GM04503 (cell line): ENCODE results near the gene ADAMTS3.
"Not testable (repeated sequence)": the region's sequence is repeated elsewhere in the genome, so short reads cannot be mapped to it uniquely, and the experiment has no call there.

Experiments
- DNase-seq: peaks from one replicate; pipeline ENCODE4 v3.0.0-alpha.2; 2012; ENCODE audit warnings: low read depth

ADAMTS3 gene

DNA sequence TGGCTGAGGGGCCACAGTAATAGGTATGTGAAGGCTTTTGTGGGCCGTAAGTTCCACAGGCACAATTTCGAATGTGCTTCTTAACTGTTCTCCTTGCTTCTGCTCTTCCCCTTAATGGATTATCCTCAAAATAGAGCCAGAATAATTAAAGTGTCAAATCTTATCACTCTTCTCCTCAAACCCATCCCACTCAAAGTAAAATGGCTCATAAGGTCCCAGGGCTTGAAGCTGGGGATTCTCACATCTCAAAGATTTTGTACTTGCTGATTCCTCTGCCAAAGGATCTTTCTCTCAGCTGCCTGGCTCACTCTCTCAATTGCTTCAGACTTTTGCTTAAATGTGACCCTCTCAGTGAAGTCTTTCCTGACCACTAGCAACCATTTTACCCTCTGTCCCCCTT, 16.6 kb downstream of the ADAMTS3 start:
- DNase-seq: no peak

DNA sequence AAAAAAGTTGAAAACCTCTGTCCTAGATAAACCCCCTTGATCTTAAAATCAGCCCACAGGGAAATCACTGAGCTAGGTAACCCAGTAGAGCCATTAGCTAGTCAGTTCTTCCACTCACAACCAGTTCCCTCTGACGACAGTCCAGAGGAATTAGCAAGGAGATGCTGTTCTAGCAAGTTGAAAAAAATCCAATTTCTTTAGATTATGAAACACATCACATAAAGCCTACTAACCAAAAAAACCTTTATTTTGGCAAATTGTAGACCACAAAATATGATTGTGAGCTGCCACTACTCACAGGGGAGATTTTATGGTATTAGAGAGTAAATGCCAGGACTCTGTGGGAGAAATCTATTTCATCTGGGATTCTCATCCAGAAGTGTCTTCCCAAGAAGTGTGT, 22.6 kb downstream of the ADAMTS3 start:
- DNase-seq: no peak

DNA sequence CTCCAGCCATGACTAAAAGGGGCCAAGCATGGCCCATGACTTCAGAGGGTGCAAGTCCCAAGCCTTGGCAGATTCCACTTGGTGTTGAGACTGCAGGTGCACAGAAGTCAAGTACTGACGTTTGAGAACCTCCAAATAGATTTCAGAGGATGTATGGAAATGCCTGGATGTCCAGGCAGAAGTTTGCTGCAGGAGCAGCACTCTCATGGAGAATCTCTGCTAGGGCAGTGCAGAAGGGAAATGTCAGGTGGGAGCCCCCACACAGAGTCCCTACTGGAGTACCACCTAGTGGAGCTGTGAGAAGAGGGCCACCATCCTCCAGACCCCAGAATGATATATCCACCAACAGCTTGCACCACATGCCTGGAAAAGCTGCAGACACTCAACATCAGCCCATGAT, 28.3 kb downstream of the ADAMTS3 start:
- not testable (repeated sequence) for DNase-seq

DNA sequence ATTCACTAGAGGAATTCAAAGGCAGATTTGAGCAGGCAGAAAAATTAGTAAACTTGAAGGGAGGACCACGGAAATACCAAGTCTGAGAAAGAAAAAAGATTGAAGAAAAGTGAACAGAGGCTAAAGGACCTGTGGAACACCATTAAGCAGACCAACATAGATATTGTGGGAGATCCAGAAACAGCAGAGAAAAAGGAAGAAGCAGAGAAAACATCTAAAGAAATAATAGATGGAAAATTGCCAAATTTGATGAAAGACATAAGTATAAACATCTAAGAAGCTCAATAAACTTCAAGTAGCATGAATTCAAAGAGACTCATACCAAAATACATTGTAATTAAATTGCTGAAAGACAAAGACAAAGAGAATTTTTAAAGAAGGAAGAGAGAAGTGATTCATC, 31.0 kb downstream of the ADAMTS3 start:
- no peak for DNase-seq

DNA sequence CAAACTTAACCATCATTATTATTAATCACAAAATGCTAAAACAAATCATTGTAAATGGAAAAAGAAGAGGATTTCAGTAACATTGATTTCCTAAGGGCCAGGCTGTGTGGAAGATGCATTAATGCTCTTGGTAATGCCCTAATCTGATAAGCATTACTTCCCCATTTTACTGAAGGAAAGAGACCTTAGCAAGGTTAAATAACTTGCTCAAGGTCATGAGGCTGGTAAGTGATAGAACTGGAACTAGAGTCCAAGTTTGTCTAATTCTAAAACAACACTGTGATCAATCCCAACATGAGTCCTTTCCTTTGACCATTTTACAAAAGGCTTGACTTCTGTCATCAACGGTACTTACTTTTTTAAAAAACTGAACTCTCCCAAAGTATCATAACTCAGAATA, 32.6 kb downstream of the ADAMTS3 start:
- DNase-seq: no peak

DNA sequence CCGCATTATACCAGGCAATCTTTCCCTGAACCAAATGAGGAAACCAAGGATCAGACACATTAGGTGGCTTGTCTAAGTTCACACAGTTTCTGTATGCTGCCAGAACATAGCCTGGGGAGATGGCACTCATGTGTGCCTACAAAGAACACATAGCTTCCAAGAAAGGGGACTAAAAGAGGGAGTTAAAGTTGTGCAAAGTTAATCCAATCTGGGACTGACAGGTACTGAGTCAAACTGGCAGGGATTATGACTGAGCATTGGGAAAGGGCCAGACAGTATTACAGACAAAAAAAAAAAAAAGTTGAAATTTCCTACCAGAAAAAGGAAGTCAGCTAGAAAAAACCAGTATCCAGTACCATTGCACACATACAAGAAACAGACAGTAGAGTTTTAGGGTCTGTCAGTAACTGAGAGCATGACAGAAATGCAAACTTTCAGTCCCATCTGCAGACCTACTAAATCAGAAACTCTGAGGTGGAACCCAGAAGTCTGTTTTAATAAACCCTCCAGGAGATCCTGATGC, 37.2 kb downstream of the ADAMTS3 start:
- no peak for DNase-seq

DNA sequence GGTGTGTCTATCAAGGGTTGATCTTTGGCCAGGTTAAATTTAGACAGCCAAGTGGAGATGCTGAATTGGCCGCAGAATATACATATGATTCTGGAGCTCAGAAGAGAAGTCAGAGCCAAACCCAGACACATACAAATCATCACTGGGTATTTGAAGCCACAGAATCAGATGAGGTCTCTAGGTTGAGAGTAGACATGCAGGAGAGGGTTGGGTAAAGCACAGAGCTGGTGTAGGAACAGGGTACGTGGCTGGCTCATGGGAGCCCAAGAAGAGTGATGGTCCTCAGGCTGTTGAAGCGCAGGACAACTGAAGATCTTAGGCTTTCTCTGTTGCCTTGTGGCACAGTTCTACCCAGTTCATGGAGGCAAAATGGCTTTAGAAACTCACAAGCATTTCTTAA, 37.7 kb downstream of the ADAMTS3 start:
- DNase-seq: no peak

DNA sequence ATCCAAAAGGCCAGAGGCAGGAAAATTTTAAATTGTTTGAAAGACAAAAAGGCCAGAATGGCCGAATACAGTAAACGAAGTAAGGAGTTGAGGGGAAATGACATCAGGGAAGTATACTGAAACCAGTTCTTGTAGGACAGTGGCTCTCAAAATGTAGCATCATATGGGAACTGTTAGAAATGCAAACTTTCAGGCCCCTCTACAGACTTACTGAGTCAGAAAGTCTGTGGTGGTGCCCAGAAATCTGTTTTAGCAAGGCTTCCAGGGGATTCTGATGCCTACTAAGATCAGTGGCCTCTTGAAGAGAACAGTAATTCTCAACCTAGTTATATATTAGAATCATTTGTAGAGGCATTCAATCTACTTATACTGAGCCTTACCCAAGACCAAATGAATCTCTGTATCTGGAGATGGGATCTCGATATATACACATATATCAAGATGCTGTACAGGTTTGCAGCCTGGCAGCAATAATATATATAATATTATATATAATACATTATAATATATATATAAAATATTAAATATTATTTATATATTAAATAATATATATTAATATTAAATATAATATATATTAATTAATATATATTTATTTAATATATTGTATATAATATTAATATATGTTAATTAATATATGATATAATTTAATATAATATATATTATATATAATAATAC, 39.7 kb downstream of the ADAMTS3 start:
- no peak for DNase-seq

DNA sequence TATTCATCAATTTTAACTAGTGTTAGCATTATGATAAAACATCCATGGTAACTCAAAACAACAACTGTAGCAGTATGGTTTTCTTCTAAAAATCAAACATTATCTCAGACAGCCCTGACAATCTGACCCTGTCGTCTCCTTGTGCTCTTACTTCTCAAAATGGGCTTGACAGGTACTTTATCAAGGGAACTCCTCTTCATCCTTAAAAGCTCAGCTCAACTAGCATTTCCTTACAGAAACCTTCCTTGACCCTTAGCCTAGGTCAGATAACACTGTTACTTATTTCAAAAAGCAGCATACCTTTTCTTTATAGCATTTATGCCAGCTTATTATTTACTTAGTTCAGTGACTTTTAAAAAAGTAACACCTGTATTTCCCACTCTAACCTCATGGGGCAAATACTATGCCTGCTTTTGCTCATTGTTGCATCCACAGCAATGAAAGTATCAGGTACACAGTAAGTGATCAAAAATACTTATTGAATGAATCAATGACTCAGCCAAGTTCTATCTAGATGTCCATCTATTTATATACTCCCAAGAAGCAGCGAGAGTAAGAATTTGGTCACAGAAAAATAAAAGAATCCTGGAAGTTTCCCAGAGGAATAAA, 41.9 kb downstream of the ADAMTS3 start:
- no peak for DNase-seq

DNA sequence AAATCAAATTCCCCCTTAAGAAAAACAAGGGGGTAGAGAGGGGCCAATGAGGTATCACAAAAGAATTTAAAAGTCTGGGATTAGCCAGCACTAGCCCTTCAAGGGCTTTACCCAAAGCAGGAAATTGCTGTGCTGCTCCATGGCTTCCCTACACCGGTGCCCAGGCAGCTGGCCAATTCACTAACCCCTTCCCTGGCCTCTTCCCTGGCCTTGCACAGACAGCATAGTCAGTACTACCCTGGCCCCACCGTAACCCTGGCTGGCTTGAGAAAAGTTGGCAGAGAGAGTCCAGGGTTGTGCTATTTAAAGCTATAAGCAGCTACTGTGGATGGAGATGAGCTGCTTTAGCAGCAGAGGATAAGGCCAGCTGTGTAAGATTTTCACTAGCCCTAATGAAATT, 43.1 kb downstream of the ADAMTS3 start:
- no peak for DNase-seq

DNA sequence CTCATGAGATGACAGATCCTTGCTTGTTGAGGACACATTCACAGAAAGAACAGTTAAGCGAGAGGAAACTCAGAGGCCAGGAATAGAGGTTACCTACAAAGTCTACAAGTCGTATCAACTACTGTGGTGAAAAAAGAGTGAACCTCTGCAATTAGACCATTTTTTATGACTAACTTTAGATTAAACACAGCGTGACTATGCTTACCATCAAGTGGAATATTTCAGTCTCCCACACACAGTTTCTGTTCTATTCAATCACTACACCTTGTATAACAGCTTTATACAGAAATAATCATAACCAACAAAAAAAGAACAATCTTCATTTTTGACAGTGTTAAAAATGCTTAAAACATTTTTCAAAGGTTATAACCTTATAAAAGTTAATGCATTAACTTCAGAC, 46.6 kb downstream of the ADAMTS3 start:
- no peak for DNase-seq

DNA sequence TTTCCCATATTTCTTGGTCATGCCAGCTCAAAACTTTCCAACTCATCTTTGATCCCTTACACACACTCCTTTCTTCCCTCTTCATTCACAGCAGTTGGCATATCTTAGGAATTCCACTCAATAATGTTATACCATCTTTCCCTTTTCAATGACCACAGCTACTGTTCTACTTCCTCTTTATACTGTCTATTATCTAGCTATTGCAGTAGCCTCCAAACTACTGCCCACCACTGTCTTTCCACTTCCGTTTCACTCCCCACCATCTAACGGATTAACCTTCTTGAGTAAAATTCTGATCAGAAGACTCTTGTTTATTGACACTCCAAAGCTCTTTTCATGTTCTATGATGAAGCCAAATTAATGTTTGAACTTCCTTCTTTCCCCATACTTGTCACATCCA, 55.8 kb downstream of the ADAMTS3 start:
- no peak for DNase-seq

DNA sequence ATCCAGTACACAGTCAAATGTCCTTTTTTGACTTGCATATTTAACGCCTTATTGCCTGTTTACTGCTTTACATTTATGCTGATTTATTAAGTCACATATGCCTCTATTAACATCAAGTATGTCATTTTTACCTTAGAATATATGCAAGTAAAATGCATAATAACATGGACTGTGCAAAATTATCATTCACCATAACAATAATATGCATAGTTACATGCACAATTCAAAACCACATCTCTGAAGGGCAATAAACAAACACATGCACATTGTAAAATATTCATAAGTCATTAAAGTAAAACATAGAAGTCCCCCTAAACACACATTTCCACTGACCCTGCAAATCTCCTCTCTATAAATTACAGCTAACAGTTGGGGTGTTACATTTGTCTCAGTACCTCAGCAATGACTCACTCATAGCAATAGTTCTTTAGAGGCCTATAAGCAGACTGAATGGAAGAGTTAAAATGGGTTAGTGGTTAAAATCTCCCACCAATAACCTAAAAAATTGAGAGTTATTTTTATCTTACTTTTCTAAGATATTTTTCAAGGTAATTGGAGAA, 61.1 kb downstream of the ADAMTS3 start:
- no peak for DNase-seq

DNA sequence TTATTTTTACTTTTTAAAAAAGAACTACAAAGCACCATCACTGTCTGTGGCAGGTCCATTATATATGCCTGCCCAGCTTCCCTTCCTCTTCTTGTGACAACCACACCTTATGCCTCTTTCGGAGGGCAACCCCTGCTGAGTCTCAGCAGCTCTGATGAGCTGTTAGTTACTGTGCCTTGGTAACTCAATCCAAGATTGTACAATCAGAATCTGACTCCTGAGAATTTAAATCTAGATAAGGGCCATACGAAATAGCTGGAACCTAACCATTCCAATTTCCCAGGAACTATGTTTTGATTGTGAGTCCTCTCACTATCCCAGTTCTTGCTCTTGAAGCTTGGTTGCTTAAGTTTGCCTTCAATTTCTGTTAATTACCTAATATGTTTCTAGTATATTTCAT, 61.9 kb downstream of the ADAMTS3 start:
- DNase-seq: no peak

DNA sequence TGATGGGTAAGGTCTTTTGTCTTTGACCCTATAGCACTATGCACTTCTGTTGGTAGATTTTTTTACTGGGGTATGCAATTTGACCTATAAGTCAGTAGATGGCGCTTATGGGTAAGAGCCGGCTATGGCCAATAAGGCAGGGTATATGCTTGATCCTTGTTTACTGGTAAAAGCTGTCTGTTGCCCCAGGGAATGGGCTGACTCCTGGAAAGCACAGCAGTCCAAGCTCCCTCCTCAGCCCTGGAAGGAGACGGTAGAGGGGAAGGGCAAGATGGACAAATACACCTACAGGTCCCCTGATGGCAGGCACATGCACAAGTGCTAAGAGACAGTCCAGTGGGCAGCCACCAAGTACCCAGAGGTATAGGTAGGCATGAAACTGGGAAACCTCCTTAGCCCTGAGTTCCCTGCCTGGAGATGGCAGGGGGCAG, 63.7 kb downstream of the ADAMTS3 start:
- DNase-seq: peak; percentile 6

DNA sequence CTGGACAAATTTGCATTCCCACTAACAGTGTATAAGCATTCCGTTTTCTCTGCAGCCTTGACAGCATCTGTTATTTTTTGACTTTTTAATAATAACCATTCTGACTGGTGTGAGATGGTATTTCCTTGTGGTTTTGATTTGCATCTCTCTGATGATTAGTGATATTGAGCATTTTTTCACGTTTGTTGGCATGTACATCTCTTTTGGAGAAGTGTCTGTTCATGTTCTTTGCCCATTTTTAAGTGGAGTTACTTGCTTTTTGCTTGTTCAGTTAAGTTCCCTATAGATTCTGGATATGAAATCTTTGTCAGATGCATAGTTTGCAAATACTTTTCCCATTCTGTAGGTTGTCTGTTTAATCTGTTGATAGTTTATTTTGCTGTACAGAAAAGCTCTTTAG, 68.8 kb downstream of the ADAMTS3 start:
- DNase-seq: no peak

DNA sequence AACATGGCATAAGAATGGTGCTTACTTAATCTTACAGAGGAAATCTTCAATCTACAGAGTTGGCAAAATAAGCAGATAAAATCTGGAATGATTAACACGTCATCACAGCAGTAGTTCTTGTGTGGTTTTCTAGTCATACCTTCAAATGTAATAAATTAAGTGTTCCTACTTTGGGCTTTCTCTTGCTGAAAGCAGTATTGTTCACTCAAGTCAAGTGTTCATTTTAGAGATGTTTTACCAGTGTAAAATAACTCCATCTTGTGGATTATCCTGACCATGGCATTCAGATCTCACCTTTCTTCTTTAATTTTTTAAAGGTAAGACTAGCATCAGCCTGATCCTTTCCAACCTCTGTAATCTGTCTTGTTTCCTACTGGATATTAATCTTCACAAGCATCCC, 72.9 kb downstream of the ADAMTS3 start:
- no peak for DNase-seq

DNA sequence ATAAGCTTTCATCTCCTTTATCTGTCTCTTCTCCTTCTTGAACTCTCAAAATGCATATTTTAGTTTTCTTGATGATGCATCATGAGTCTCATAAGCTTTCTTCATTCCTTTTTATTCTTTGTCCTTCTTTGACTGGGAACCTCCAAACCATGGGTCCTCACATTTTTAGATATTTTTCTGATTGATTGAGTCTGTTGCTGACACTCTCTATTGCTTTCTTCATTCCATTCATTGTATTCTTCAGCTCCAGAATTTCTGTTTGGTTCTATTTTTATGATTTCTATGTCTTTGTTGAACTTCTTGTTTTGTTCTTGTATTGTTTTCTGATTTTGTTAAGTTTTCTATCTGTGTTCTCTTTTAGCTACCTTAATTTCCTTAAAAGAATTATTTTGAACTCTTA, 74.9 kb downstream of the ADAMTS3 start:
- DNase-seq: no peak

DNA sequence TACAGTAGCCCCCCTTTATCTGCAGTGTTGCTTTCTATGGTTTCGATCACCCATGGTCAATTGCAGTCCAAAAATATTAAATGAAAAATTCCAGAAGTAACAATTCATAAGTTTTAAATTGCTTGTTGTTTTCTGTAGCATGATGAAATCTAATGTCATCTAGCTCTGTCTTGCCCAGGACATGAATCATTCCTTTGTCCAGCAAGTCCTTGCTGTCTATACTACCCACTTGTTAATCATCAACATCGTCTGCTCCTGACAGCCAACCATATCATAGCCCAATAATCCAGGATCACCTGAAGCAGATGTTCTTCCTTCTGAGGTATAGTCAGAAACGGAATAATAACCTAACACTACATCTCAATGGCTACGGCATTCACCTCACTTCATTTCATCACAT, 79.8 kb downstream of the ADAMTS3 start:
- DNase-seq: no peak

DNA sequence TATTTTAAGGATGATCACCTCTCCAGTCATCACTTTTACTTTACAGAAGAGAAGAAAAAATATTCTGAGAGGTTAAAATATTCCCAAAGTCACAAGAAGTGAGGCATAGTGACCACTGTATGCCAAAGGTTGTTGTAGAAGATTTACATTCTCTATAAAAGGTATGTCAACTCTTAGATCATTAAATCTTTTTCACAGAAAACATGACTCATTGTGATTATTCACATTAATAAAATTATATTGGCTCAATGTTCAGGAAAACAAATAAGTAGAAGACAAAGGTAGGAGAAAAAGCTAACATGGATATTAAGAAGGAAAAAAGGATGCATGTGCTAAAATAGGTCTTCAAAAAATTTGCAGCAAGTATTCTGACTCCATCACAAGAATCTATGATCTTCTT, 82.0 kb downstream of the ADAMTS3 start:
- no peak for DNase-seq

DNA sequence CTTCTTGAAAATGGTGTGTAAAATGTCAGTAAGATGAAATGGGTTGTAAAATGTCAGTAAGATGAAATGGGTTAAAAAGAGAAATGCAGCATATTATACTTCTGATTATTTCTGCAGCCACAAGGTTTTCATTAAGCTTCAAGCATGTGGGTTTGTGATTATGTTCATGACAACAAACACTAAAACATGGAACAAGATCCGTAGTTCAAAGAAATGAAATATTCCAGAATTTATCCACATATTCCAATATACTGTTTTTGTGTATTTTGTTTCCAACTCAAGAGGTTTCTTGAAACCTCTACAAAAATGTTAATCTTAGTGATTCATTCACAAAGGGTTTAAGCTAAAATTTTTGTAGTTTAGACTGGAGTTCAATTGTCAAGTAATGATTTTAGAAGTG, 84.0 kb downstream of the ADAMTS3 start:
- DNase-seq: no peak

DNA sequence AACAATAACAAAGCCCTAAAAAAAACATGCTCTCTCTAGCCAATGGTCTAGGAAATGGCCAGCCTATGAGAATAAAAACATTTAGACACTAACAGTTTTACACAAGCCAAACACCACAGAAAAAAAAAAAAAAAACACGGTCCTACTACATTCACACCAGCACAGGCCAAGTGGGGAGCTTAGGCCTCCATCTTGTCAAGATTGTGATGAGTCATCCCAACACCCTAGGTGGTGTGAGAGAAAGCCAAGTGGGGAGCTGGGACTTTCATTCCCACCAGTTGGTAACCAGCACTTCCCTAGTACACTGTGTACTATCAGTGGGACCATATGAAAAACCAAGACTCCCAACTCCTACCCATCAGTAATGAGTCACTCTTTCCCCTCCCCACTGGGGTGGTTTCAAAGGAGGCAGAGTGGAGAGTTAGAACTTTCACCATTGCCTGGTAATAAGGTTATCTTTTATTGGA, 95.6 kb downstream of the ADAMTS3 start:
- DNase-seq: no peak

DNA sequence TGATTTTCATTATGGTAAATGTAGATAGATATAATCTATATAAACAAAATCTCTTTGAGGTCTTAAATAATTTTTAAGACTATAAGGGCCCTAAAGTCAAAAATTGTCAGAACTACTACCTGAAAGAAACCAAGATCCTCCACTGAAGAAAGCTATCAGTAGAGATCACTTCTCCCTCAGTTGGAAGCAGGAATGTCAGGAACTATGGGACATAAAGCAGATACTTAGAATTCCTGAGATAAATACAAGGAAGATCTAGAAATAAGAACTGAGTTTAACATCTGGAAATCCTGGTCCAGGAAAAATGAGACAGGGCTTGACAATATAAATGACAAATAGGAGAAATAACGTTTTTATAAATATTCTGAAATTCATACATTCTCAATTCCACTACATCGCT, 97.2 kb downstream of the ADAMTS3 start:
- DNase-seq: no peak
